ENCODE measurements around the gene SUMF2.
A peak's percentile ranks its signal among the peaks of the same experiment; 100 is the strongest.
"Not testable (repeated sequence)": the region's sequence is repeated elsewhere in the genome, so short reads cannot be mapped to it uniquely, and the experiment has no call there.

Gene SUMF2

GRCh38 chr7:56063882-56064625 is at the start of gene SUMF2:
SUMF2 (plus strand) TSS chr7:56064286; CDS start chr7:56064312, 26 bp downstream.
- intact Hi-C loops (cut with DNase I) = loop anchor here (5.0 kb wide), 1 partner anchor 43 kb away; the partner anchor contains the start of gene CHCHD2
- peak; percentile 83 to 98 (median 90) for DNase-seq

- DNase-seq; intact Hi-C loops (cut with DNase I): not testable (repeated sequence)
Observed at GRCh38 chr7:56017015-56017414, 47.1 kb upstream of the SUMF2 start.

- intact Hi-C loops (cut with DNase I) = no loop called here
- peak in 2 of 10 donors; percentile 59 to 79 for DNase-seq
Observed at GRCh38 chr7:56019501-56019900, 44.6 kb upstream of the SUMF2 start.

GRCh38 chr7:56023500-56023899 is 40.6 kb upstream of the SUMF2 start:
- no peak for DNase-seq
- intact Hi-C loops (cut with DNase I) = no loop called here

GRCh38 chr7:56026538-56026937 is 37.5 kb upstream of the SUMF2 start:
- no peak for DNase-seq
- intact Hi-C loops (cut with DNase I) = no loop called here

GRCh38 chr7:56028942-56029630 is 35.0 kb upstream of the SUMF2 start:
- peak in 1 of 10 donors; percentile 4 for DNase-seq
- intact Hi-C loops (cut with DNase I) = no loop called here

GRCh38 chr7:56030340-56030739 is 33.7 kb upstream of the SUMF2 start:
- intact Hi-C loops (cut with DNase I) = no loop called here

GRCh38 chr7:56031556-56031955 is 32.5 kb upstream of the SUMF2 start:
- intact Hi-C loops (cut with DNase I); DNase-seq: not testable (repeated sequence)

More at GRCh38 chr7:56030340-56030739, 33.7 kb upstream of the SUMF2 start:
- peak in 1 of 10 donors; percentile 12 for DNase-seq

GRCh38 chr7:56032578-56032977 is 31.5 kb upstream of the SUMF2 start:
- peak in 1 of 10 donors; percentile 22 for DNase-seq
- intact Hi-C loops (cut with DNase I) = not testable (repeated sequence)

GRCh38 chr7:56033671-56034432 is 30.2 kb upstream of the SUMF2 start:
- DNase-seq = peak; percentile 22 to 94 (median 65)
- intact Hi-C loops (cut with DNase I) = no loop called here

- no peak for DNase-seq
- intact Hi-C loops (cut with DNase I) = no loop called here
Observed at GRCh38 chr7:56040730-56041129, 23.4 kb upstream of the SUMF2 start.

- DNase-seq; intact Hi-C loops (cut with DNase I): not testable (repeated sequence)
Observed at GRCh38 chr7:56045758-56046157, 18.3 kb upstream of the SUMF2 start.

GRCh38 chr7:56046721-56047445 is 17.2 kb upstream of the SUMF2 start:
- no peak for DNase-seq
- intact Hi-C loops (cut with DNase I) = no loop called here

GRCh38 chr7:56047446-56048116 is 16.5 kb upstream of the SUMF2 start:
- intact Hi-C loops (cut with DNase I); DNase-seq: not testable (repeated sequence)

GRCh38 chr7:56048245-56048644 is 15.8 kb upstream of the SUMF2 start:
- DNase-seq = no peak
- intact Hi-C loops (cut with DNase I) = no loop called here

- intact Hi-C loops (cut with DNase I) = not testable (repeated sequence)
Observed at GRCh38 chr7:56048763-56049162, 15.3 kb upstream of the SUMF2 start.

GRCh38 chr7:56051053-56051338 is 13.1 kb upstream of the SUMF2 start:
- intact Hi-C loops (cut with DNase I) = loop anchor here (5.0 kb wide), 1 partner anchor 84 kb away; no protein-coding TSS in a partner anchor
- DNase-seq = no peak

More at GRCh38 chr7:56048763-56049162, 15.3 kb upstream of the SUMF2 start:
- DNase-seq = not testable (repeated sequence)

GRCh38 chr7:56051339-56052191 is 12.5 kb upstream of the SUMF2 start, which contains the start of the genes CCT6A and PSPH:
CCT6A (plus strand) TSS chr7:56051765; CDS start chr7:56051849, 84 bp downstream.
PSPH (minus strand) TSS chr7:56051444; CDS start chr7:56021212, 30,232 bp downstream.
- peak; percentile 96 to 100 (median 98) for DNase-seq
- intact Hi-C loops (cut with DNase I) = loop anchor here (5.0 kb wide), 1 partner anchor 84 kb away; no protein-coding TSS in a partner anchor

Data from posterior cingulate gyrus (tissue), 11 donors.